DOHH2 (cell line): ENCODE results near the gene ENGASE.

Source experiments
- H3F3A ChIP-seq: fragments of 200-600 bp; sonication (generic), shearing (Covaris generic); 2 replicates; pipeline ENCODE4 v1.6.0; 2016; ENCODE audit warnings: antibody characterized with exemption, mild to moderate bottlenecking; ENCODE audit not compliant: control insufficient read depth, insufficient read depth
- H3K27ac ChIP-seq: fragments of 200-600 bp; sonication (generic); 2 replicates; pipeline ENCODE4 v1.5.1; 2014; ENCODE audit warnings: low read depth, mild to moderate bottlenecking, low read length, moderate library complexity
- H3K27me3 ChIP-seq: fragments of 200-600 bp; sonication (generic); 2 replicates; pipeline ENCODE4 v1.6.1; 2014; ENCODE audit warnings: mild to moderate bottlenecking, low read length, mixed read lengths; ENCODE audit not compliant: control insufficient read depth
- H3K36me3 ChIP-seq: fragments of 200-600 bp; sonication (generic); 2 replicates; pipeline ENCODE4 v1.6.1; 2014; ENCODE audit warnings: mild to moderate bottlenecking, low read length, moderate library complexity, mixed read lengths; ENCODE audit not compliant: control insufficient read depth
- H3K4me1 ChIP-seq: fragments of 200-600 bp; sonication (generic); 2 replicates; pipeline ENCODE4 v1.6.1; 2014; ENCODE audit warnings: mild to moderate bottlenecking, low read length, mixed read lengths; ENCODE audit not compliant: control insufficient read depth
- H3K4me2 ChIP-seq: fragments of 200-600 bp; sonication (generic); 2 replicates; pipeline ENCODE4 v1.6.0; 2014; ENCODE audit warnings: mild to moderate bottlenecking, low read length, moderate library complexity
- H3K4me3 ChIP-seq: fragments of 200-600 bp; sonication (generic); 2 replicates; pipeline ENCODE4 v1.5.1; 2014; ENCODE audit warnings: mild to moderate bottlenecking, low read length, mixed read lengths
- H3K79me2 ChIP-seq: fragments of 200-600 bp; sonication (generic); 2 replicates; pipeline ENCODE4 v1.6.1; 2014; ENCODE audit warnings: mild to moderate bottlenecking, low read length, mixed read lengths; ENCODE audit not compliant: control insufficient read depth
- H3K9me2 ChIP-seq: fragments of 200-600 bp; sonication (generic); replicated peaks from 2 replicates; pipeline ENCODE4 v1.6.1; 2014; ENCODE audit warnings: mild to moderate bottlenecking, low read length, mixed read lengths; ENCODE audit not compliant: control insufficient read depth
- H3K9me3 ChIP-seq: fragments of 200-600 bp; sonication (generic); 2 replicates; pipeline ENCODE4 v1.6.1; 2014; ENCODE audit warnings: antibody characterized with exemption, low read length, mixed read lengths; ENCODE audit not compliant: control insufficient read depth, insufficient read depth
- H4K20me1 ChIP-seq: fragments of 200-600 bp; sonication (generic); 2 replicates; pipeline ENCODE4 v1.6.0; 2014; ENCODE audit warnings: low read depth, mild to moderate bottlenecking, antibody characterized with exemption, low read length, moderate library complexity; ENCODE audit not compliant: control insufficient read depth, insufficient read depth
- EZH2phosphoT487 ChIP-seq: fragments of 200-600 bp; sonication (generic); IDR thresholded peaks from 2 replicates; pipeline ENCODE4 v1.6.1; 2017; ENCODE audit warnings: borderline replicate concordance, mild to moderate bottlenecking, antibody characterized with exemption, low read length, moderate library complexity, mixed read lengths
- TF ChIP-seq, protein P1 (sequence below): fragments of 200-600 bp; sonication (generic); IDR thresholded peaks from one replicate; pipeline ENCODE4 v1.5.1; 2014; ENCODE audit warnings: antibody characterized with exemption, mild to moderate bottlenecking, low read depth, low read length; ENCODE audit not compliant: poor library complexity, severe bottlenecking

Gene ENGASE

DNA sequence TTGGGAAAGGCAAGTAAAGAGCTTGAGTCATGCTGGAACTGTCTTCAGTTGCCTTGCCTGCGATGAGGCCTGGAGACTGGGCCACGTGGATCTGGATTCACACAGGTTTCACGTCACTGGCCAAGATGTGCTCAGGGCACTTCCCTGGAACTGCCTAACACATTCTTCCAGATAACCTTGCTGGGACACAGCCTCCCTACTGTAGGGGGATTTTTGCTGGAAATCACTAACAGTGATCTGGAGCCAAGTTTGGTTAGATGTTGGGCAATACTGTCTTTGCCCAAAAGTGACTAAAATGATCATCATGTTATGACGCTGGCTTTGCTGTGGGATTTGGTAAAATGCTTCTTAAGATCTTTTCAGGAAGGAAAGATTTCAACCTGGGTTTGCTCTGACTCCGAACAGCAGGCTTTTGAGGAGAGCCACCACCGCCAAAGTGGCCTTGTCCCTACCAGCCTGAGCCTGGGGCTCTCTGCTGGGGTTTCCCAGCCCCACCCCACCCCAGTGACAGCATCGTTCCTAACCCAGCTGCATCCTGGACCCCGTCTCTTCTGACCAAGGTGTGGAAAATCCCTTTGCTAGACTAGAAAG, 36.0 kb upstream of the ENGASE start:
- H4K20me1 ChIP-seq: no peaks in the 10 kb centered on the region
- no peak overlapping the region for H3K4me2 ChIP-seq
- no peaks in the 10 kb centered on the region for H3K9me2 ChIP-seq
- H3K79me2 ChIP-seq: no peaks in the 10 kb centered on the region
- TF ChIP-seq, protein P1, sequence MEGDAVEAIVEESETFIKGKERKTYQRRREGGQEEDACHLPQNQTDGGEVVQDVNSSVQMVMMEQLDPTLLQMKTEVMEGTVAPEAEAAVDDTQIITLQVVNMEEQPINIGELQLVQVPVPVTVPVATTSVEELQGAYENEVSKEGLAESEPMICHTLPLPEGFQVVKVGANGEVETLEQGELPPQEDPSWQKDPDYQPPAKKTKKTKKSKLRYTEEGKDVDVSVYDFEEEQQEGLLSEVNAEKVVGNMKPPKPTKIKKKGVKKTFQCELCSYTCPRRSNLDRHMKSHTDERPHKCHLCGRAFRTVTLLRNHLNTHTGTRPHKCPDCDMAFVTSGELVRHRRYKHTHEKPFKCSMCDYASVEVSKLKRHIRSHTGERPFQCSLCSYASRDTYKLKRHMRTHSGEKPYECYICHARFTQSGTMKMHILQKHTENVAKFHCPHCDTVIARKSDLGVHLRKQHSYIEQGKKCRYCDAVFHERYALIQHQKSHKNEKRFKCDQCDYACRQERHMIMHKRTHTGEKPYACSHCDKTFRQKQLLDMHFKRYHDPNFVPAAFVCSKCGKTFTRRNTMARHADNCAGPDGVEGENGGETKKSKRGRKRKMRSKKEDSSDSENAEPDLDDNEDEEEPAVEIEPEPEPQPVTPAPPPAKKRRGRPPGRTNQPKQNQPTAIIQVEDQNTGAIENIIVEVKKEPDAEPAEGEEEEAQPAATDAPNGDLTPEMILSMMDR: no peak
- no peak for TF ChIP-seq EZH2phosphoT487
- no peaks in the 10 kb centered on the region for H3K4me1 ChIP-seq
- H3F3A ChIP-seq: 0 out of 2 replicates have a peak, but pooled peaks cover 2% of the 10 kb centered on the region
- no peaks in the 10 kb centered on the region for H3K27me3 ChIP-seq
- H3K27ac ChIP-seq: no peak overlapping the region
- H3K4me3 ChIP-seq: no peak overlapping the region
- H3K9me3 ChIP-seq: no peaks in the 10 kb centered on the region
- no peaks in the 10 kb centered on the region for H3K36me3 ChIP-seq

DNA sequence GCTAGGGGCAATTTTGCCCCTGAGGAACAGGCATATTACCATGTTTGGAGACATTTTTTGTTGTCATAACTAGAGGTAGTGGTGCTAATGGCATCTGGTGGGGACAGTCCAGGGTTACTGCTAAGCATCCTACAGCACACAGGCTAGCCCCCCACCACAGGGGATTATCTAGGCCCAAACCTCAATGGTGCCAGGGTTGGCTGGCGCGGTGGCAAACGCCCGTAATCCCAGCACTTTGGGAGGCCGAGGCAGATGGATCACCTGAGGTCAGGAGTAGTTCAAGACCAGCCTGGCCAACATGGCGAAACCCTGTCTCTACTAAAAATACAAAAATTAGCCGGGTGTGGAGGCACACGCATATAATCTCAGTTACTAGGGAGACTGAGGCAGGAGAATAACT, 35.5 kb upstream of the ENGASE start:
- Histone ChIP-seq H3K27ac (no peak overlapping the region), H3K4me1 (no peaks in the 10 kb centered on the region), H3K79me2 (no peaks in the 10 kb centered on the region), H3K4me2 (no peak overlapping the region), H3K4me3 (no peak overlapping the region), H3F3A (0 out of 2 replicates have a peak, but pooled peaks cover 2% of the 10 kb centered on the region), H3K9me2 (no peaks in the 10 kb centered on the region), H3K9me3 (no peaks in the 10 kb centered on the region), H3K36me3 (no peaks in the 10 kb centered on the region), H4K20me1 (no peaks in the 10 kb centered on the region), H3K27me3 (no peaks in the 10 kb centered on the region)
- no peak for TF ChIP-seq EZH2phosphoT487
- TF ChIP-seq, protein P1: no peak

DNA sequence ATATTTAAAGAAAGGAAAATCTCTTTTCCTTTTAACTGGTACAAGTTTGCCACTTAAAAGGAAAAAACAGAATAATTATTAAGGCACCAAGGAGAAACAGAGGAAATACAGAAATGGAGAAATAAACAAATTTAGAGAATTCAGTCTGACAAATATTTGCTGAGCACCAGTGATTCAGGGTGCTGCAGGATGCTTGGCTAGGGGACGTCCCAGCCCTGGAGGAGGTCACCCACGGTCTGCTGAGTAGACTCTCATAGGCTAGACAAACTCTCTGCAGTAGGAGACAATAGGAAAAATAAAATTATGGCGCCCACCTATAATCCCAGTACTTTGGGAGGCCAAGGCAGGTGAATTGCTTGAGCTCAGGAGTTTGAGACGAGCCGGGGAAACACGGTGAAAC, 34.7 kb upstream of the ENGASE start:
- no peaks in the 10 kb centered on the region for H3K79me2 ChIP-seq
- H3K9me3 ChIP-seq: no peaks in the 10 kb centered on the region
- H3K27me3 ChIP-seq: no peaks in the 10 kb centered on the region
- no peak overlapping the region for H3K4me2 ChIP-seq
- no peak overlapping the region for H3K27ac ChIP-seq
- no peaks in the 10 kb centered on the region for H3K4me1 ChIP-seq
- TF ChIP-seq, protein P1: no peak
- TF ChIP-seq EZH2phosphoT487: no peak
- no peaks in the 10 kb centered on the region for H4K20me1 ChIP-seq
- H3K36me3 ChIP-seq: no peaks in the 10 kb centered on the region
- H3F3A ChIP-seq: 0 out of 2 replicates have a peak, but pooled peaks cover 2% of the 10 kb centered on the region
- no peak overlapping the region for H3K4me3 ChIP-seq
- H3K9me2 ChIP-seq: no peaks in the 10 kb centered on the region
